Activated CD4-positive, alpha-beta T cell treated with anti-CD3 and anti-CD28 coated beads for 4 hours (primary cell): ENCODE results near the gene EIF4E1B.

Source experiments
- DNase-seq, 2 donors: peaks; one replicate each; pipeline ENCODE4 v3.0.0-alpha.2; 2020

Gene EIF4E1B

GRCh38 chr5:176694146-176694545 lies 63.7 kb downstream of the EIF4E1B start:
- DNase-seq: no peak

GRCh38 chr5:176694631-176695030 lies 64.2 kb downstream of the EIF4E1B start:
- DNase-seq: no peak

GRCh38 chr5:176695073-176695472 lies 64.6 kb downstream of the EIF4E1B start:
- no peak for DNase-seq
